H9 (cell line): ENCODE data around the gene SELENOW. TPM values are rescaled to one million over a fixed set of nuclear protein-coding genes. Genes with fewer than 3 reads are reported as not detected.

ENCODE experiments used
- DNase-seq: peaks from one replicate; pipeline ENCODE4 v3.0.0-alpha.2; 2017
- H2AFZ ChIP-seq: one replicate; pipeline ENCODE4 v1.6.1; 2013; ENCODE audit warnings: mild to moderate bottlenecking, low read length, control low read depth, moderate library complexity
- H2AK5ac ChIP-seq: 2 replicates; pipeline ENCODE4 v1.6.1; 2013; ENCODE audit warnings: low read length, control low read depth, mixed read lengths; ENCODE audit not compliant: insufficient read length
- H2BK120ac ChIP-seq: one replicate; pipeline ENCODE4 v1.6.1; 2013; ENCODE audit warnings: low read depth, mild to moderate bottlenecking, low read length, control low read depth, inconsistent platforms; ENCODE audit not compliant: poor library complexity, severe bottlenecking
- H2BK12ac ChIP-seq: 2 replicates; pipeline ENCODE4 v1.6.1; 2013; ENCODE audit warnings: low read length, control low read depth, mixed read lengths, low read depth; ENCODE audit not compliant: insufficient read length
- H2BK15ac ChIP-seq: 2 replicates; pipeline ENCODE4 v1.6.1; 2013; ENCODE audit warnings: low read depth, low read length, control low read depth
- H2BK20ac ChIP-seq: one replicate; pipeline ENCODE4 v1.6.1; 2013; ENCODE audit warnings: low read depth, mild to moderate bottlenecking, low read length, control low read depth, inconsistent platforms; ENCODE audit not compliant: poor library complexity, severe bottlenecking
- H2BK5ac ChIP-seq: 2 replicates; pipeline ENCODE4 v1.6.1; 2013; ENCODE audit warnings: low read length, control low read depth, mixed read lengths; ENCODE audit not compliant: insufficient read length
- H3K14ac ChIP-seq: 2 replicates; pipeline ENCODE4 v1.6.1; 2013; ENCODE audit warnings: low read length, control low read depth; ENCODE audit not compliant: insufficient read depth
- H3K18ac ChIP-seq: 2 replicates; pipeline ENCODE4 v1.6.1; 2013; ENCODE audit warnings: low read depth, mild to moderate bottlenecking, mixed read lengths, low read length, control low read depth; ENCODE audit not compliant: insufficient read length
- H3K23ac ChIP-seq: 2 replicates; pipeline ENCODE4 v1.6.1; 2013; ENCODE audit warnings: low read length, control low read depth, mixed read lengths, low read depth; ENCODE audit not compliant: insufficient read length
- H3K23me2 ChIP-seq: 2 replicates; pipeline ENCODE4 v1.6.1; 2013; ENCODE audit warnings: low read depth, mild to moderate bottlenecking, mixed read lengths, low read length, control low read depth; ENCODE audit not compliant: insufficient read length, poor library complexity, severe bottlenecking
- H3K27ac ChIP-seq: 2 replicates; pipeline ENCODE4 v1.5.1; 2013; ENCODE audit warnings: low read length, control low read depth, mixed read lengths, low read depth; ENCODE audit not compliant: insufficient read length
- H3K27me3 ChIP-seq: 2 replicates; pipeline ENCODE4 v1.6.1; 2013; ENCODE audit warnings: low read length, control low read depth, inconsistent platforms; ENCODE audit not compliant: insufficient read depth
- H3K4ac ChIP-seq: 2 replicates; pipeline ENCODE4 v1.6.1; 2013; ENCODE audit warnings: low read depth, mild to moderate bottlenecking, control low read depth, inconsistent platforms, low read length, moderate library complexity
- H3K4me1 ChIP-seq: 2 replicates; pipeline ENCODE4 v1.6.1; 2013; ENCODE audit warnings: low read length, control low read depth, inconsistent platforms; ENCODE audit not compliant: insufficient read depth
- H3K4me2 ChIP-seq: 2 replicates; pipeline ENCODE4 v1.6.1; 2013; ENCODE audit warnings: low read length, control low read depth, mixed read lengths; ENCODE audit not compliant: insufficient read length, insufficient read depth
- H3K56ac ChIP-seq: 2 replicates; pipeline ENCODE4 v1.6.1; 2013; ENCODE audit warnings: low read depth, mild to moderate bottlenecking, mixed read lengths, low read length, control low read depth; ENCODE audit not compliant: insufficient read length
- H3K79me1 ChIP-seq: 2 replicates; pipeline ENCODE4 v1.6.1; 2013; ENCODE audit warnings: low read depth, mild to moderate bottlenecking, moderate library complexity, low read length, control low read depth, inconsistent platforms; ENCODE audit not compliant: insufficient read depth, poor library complexity, severe bottlenecking
- H3K79me2 ChIP-seq: 2 replicates; pipeline ENCODE4 v1.6.1; 2013; ENCODE audit warnings: low read length, control low read depth, inconsistent platforms; ENCODE audit not compliant: insufficient read depth
- H3K9ac ChIP-seq: 2 replicates; pipeline ENCODE4 v1.6.1; 2013; ENCODE audit warnings: low read length, control low read depth, mixed read lengths; ENCODE audit not compliant: insufficient read length; ENCODE audit errors: extremely low read depth
- H3K9me3 ChIP-seq: one replicate; pipeline ENCODE4 v1.6.1; 2013; ENCODE audit warnings: low read depth, low read length, inconsistent platforms; ENCODE audit not compliant: control insufficient read depth
- H3T11ph ChIP-seq: one replicate; pipeline ENCODE4 v1.6.1; 2013; ENCODE audit warnings: mild to moderate bottlenecking, low read length, control low read depth, inconsistent platforms
- H4K20me1 ChIP-seq: one replicate; pipeline ENCODE4 v1.6.1; 2013; ENCODE audit not compliant: control insufficient read depth, insufficient read length, insufficient read depth
- H4K5ac ChIP-seq: 2 replicates; pipeline ENCODE4 v1.6.1; 2013; ENCODE audit warnings: low read depth, mild to moderate bottlenecking, mixed read lengths, low read length, control low read depth; ENCODE audit not compliant: insufficient read length
- H4K8ac ChIP-seq: replicated peaks from 2 replicates; pipeline ENCODE4 v1.6.1; 2013; ENCODE audit warnings: low read length, control low read depth, mixed read lengths, low read depth; ENCODE audit not compliant: insufficient read length
- H4K91ac ChIP-seq: 2 replicates; pipeline ENCODE4 v1.6.1; 2013; ENCODE audit warnings: low read depth, mild to moderate bottlenecking, moderate library complexity, mixed read lengths, low read length, control low read depth; ENCODE audit not compliant: insufficient read length
- H3K27ac Mint-ChIP-seq, 3 experiments: 2 replicates in 2 of 3; 3 replicates in 1 of 3; pipeline ENCODE4 v1.8.0; 2020 to 2021; ENCODE audit warnings: mixed read lengths in 3 of 3, mild to moderate bottlenecking in 1 of 3, moderate library complexity in 1 of 3
- H3K27me3 Mint-ChIP-seq: 2 replicates; pipeline ENCODE4 v1.8.0; 2021; ENCODE audit warnings: low read depth, mild to moderate bottlenecking, moderate library complexity, mixed read lengths
- H3K36me3 Mint-ChIP-seq, 3 experiments: 2 replicates in 2 of 3; 3 replicates in 1 of 3; pipeline ENCODE4 v1.8.0; 2020 to 2021; ENCODE audit warnings: low read depth in 3 of 3, mixed read lengths in 3 of 3; ENCODE audit not compliant: insufficient read depth in 1 of 3
- H3K4me1 Mint-ChIP-seq, 2 experiments: 2 replicates each; pipeline ENCODE4 v1.8.0; 2020; ENCODE audit warnings: mixed read lengths in 2 of 2
- H3K4me3 Mint-ChIP-seq, 2 experiments: 2 replicates in 1 of 2; 3 replicates in 1 of 2; pipeline ENCODE4 v1.8.0; 2020 to 2021; ENCODE audit warnings: mild to moderate bottlenecking in 2 of 2, mixed read lengths in 2 of 2, moderate library complexity in 1 of 2
- H3K9me3 Mint-ChIP-seq, 2 experiments: 2 replicates in 1 of 2; 3 replicates in 1 of 2; pipeline ENCODE4 v1.8.0; 2020; ENCODE audit warnings: mild to moderate bottlenecking in 2 of 2, mixed read lengths in 2 of 2, moderate library complexity in 1 of 2
- WGBS: extraction: QIAGEN DNeasy Blood & Tissue Kit; methylation state at CpG from one replicate; pipeline ENCODE4 v1.1.7; 2013; ENCODE audit warnings: missing lambda C conversion rate, low lambda C conversion rate, mixed read lengths; ENCODE audit not compliant: insufficient read length; ENCODE audit errors: extremely low coverage; 5-methylcytosine and 5-hydroxymethylcytosine counted together
- total RNA-seq: library from RNA; stranded (reverse); gene quantifications from 2 replicates; pipeline ENCODE4 v1.2.1, GENCODE V29; 2021
- TF ChIP-seq, protein P1 (sequence below): fragments of 200-600 bp; sonication (generic); conservative IDR thresholded peaks from 3 replicates; pipeline ENCODE4 v1.8.0; 2021; ENCODE audit warnings: antibody characterized with exemption, mild to moderate bottlenecking

Gene SELENOW
- total RNA-seq, 1 experiment from 2014 or later = 388 TPM

DNA sequence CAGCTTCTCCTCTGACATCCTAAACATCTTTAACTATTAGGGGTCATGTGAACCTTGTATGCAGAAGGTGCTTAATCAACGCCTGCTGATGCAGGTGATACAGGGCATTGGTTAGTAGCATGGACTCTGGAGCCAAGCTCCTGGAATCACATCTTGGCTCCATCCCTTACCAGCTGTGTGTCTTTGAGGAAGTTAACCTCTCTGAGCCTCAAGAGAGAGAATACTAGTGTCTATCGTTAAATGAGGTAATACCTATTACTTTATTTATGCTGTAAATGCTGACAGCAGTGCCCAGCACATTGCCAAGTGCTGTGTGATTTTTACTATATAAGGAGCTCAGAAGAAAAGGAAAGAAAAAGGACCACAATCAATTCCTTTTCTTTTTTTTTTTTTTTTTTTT is 11.2 kb upstream of the SELENOW start:
- peaks cover 0 to 3% of the 10 kb centered on the region in 2 experiments; a peak in 3 of 5 replicates for H3K9me3 Mint-ChIP-seq
- no peak overlapping the region for H3K27ac Mint-ChIP-seq
- Histone ChIP-seq H2BK15ac (no peak overlapping the region), H2BK5ac (no peak overlapping the region), H3K9me3 (no peaks in the 10 kb centered on the region), H4K91ac (no peak overlapping the region), H4K20me1 (no peaks in the 10 kb centered on the region), H3K27me3 (no peaks in the 10 kb centered on the region), H2AK5ac (no peak overlapping the region), H3K23me2 (peaks cover 2% of the 10 kb centered on the region), H3T11ph (no peak overlapping the region), H3K18ac (no peak overlapping the region), H3K14ac (no peak overlapping the region), H3K56ac (no peak overlapping the region), H4K5ac (no peak overlapping the region), H2BK12ac (no peak overlapping the region), H3K79me2 (no peaks in the 10 kb centered on the region), H2BK20ac (no peak overlapping the region), H3K79me1 (no peaks in the 10 kb centered on the region), H3K23ac (no peak overlapping the region), H2AFZ (no peak overlapping the region), H3K27ac (no peak overlapping the region), H2BK120ac (no peak overlapping the region), H3K4me2 (no peak overlapping the region), H4K8ac (no peak overlapping the region), H3K4me1 (no peaks in the 10 kb centered on the region), H3K4ac (no peak overlapping the region), H3K9ac (no peak overlapping the region)
- TF ChIP-seq, protein P1, sequence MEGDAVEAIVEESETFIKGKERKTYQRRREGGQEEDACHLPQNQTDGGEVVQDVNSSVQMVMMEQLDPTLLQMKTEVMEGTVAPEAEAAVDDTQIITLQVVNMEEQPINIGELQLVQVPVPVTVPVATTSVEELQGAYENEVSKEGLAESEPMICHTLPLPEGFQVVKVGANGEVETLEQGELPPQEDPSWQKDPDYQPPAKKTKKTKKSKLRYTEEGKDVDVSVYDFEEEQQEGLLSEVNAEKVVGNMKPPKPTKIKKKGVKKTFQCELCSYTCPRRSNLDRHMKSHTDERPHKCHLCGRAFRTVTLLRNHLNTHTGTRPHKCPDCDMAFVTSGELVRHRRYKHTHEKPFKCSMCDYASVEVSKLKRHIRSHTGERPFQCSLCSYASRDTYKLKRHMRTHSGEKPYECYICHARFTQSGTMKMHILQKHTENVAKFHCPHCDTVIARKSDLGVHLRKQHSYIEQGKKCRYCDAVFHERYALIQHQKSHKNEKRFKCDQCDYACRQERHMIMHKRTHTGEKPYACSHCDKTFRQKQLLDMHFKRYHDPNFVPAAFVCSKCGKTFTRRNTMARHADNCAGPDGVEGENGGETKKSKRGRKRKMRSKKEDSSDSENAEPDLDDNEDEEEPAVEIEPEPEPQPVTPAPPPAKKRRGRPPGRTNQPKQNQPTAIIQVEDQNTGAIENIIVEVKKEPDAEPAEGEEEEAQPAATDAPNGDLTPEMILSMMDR = no peak
- DNase-seq = no peak
- H3K27me3 Mint-ChIP-seq = peaks cover 2% of the 10 kb centered on the region; the same call in 1 of the 2 replicates
- H3K4me1 Mint-ChIP-seq = peaks cover 14 to 21% of the 10 kb centered on the region in 2 experiments
- no CpG with 5 or more reads among the region's 2 CpGs for WGBS
- H3K36me3 Mint-ChIP-seq = peaks cover 0 to 3% (median 0%) of the 10 kb centered on the region in 3 experiments; a peak in 3 of 7 replicates
- H3K4me3 Mint-ChIP-seq = no peak overlapping the region; a peak in 1 of 5 replicates
